Measurements from ENCODE around the gene OR2AK2.

Gene OR2AK2

DNA sequence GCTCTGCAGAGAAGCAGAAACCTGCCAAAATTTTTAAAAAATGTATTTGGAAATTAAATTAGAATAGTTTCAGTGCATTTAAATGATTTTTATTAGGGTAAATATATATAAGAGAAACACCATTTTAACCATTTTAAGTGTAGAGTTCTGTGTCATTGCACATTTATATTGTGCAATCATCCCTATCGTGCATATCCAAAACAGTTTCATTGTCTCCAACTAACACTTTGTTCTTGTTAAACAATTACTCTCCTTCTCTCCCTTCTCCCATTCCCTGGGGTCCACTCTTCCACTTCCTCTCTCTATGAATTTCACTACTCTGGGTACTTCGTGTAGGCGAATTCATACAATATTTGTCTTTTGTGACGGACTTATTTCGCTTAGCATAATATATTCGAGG lies 22.4 kb upstream of the OR2AK2 start:
- H2BK120ac ChIP-seq (ENCODE audit: insufficient read depth, low read length, poor library complexity), result no peak overlapping the region
- H4K8ac ChIP-seq (ENCODE audit: low read depth, low read length), result no peak overlapping the region
- H3K4me1 ChIP-seq (ENCODE audit: control insufficient read depth in 1 of 2, insufficient read depth in 2 of 2, low read length in 2 of 2), result no peaks in the 10 kb centered on the region
- no peaks in the 10 kb centered on the region for H3K9me3 ChIP-seq (ENCODE audit: insufficient read depth, low read depth, low read length)
- no peak overlapping the region for H3K23ac ChIP-seq (ENCODE audit: low read length)
- no peak overlapping the region for H3K9ac ChIP-seq (ENCODE audit: low read length)
- H2BK12ac ChIP-seq (ENCODE audit: low read length), result no peak overlapping the region
- no CpG with 5 or more reads among the region's 6 CpGs for WGBS (ENCODE audit: extremely low coverage, insufficient coverage, insufficient read length)
- no peak overlapping the region for H3K27ac ChIP-seq (ENCODE audit: low read depth, low read length)
- H4K91ac ChIP-seq (ENCODE audit: low read depth, low read length), result no peak overlapping the region
- H3K27me3 ChIP-seq (ENCODE audit: insufficient read depth, low read length), result no peaks in the 10 kb centered on the region
- no peaks in the 10 kb centered on the region for H3K79me2 ChIP-seq (ENCODE audit: control insufficient read depth, insufficient read depth, low read length, poor library complexity)
- no peak overlapping the region for H3K4me3 ChIP-seq (ENCODE audit: low read depth, low read length)
- DNase-seq, result no peak
- no peak overlapping the region for H3K4ac ChIP-seq (ENCODE audit: low read depth, low read length)
- H2AFZ ChIP-seq (ENCODE audit: insufficient read depth, low read length, poor library complexity), result no peak overlapping the region
- H4K12ac ChIP-seq (ENCODE audit: low read depth, low read length), result no peak overlapping the region
- no peak overlapping the region for H3K14ac ChIP-seq (ENCODE audit: low read length)
- H2BK5ac ChIP-seq (ENCODE audit: low read depth, low read length, poor library complexity), result no peak overlapping the region
- H3K4me2 ChIP-seq (ENCODE audit: low read length), result no peak overlapping the region
- H3K18ac ChIP-seq (ENCODE audit: low read length), result no peak overlapping the region
- no peaks in the 10 kb centered on the region for H3K36me3 ChIP-seq (ENCODE audit: control insufficient read depth in 1 of 2, insufficient read depth in 2 of 2, low read length in 2 of 2)
- no peaks in the 10 kb centered on the region for H3K79me1 ChIP-seq (ENCODE audit: low read length)
- H2AK5ac ChIP-seq (ENCODE audit: low read length), result no peak overlapping the region

DNA sequence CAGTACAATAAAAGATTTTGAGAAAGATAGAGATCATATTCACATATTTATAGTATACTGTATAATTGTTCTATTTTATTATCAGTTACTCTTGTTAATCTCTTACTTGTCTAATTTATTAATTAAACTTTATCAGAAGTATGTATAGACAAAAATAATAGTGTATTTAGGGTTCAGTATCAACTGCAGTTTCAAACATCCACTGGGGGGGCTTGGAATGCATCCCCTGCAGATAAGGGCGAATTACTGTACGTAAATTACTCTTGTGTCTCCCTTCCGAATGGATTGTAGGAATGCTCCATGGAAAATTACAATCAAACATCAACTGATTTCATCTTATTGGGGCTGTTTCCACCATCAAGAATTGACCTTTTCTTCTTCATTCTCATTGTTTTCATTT lies 16.5 kb upstream of the OR2AK2 start, which contains the start of gene OR2L8:
OR2L8 (plus strand) TSS at position 301 of the 400 bp plus-strand sequence; CDS start at position 301, 0 bp downstream.
- H3K79me1 ChIP-seq (ENCODE audit: low read length), result no peaks in the 10 kb centered on the region
- H3K27me3 ChIP-seq (ENCODE audit: insufficient read depth, low read length), result no peaks in the 10 kb centered on the region
- no peak within 1 kb of the TSS for H3K27ac ChIP-seq (ENCODE audit: low read depth, low read length)
- no peaks in the 10 kb centered on the region for H3K36me3 ChIP-seq (ENCODE audit: control insufficient read depth in 1 of 2, insufficient read depth in 2 of 2, low read length in 2 of 2)
- H3K4me1 ChIP-seq (ENCODE audit: control insufficient read depth in 1 of 2, insufficient read depth in 2 of 2, low read length in 2 of 2), result no peaks in the 10 kb centered on the region
- no peak within 1 kb of the TSS for H2AFZ ChIP-seq (ENCODE audit: insufficient read depth, low read length, poor library complexity)
- H2AK5ac ChIP-seq (ENCODE audit: low read length), result no peak within 1 kb of the TSS
- H4K8ac ChIP-seq (ENCODE audit: low read depth, low read length), result no peak within 1 kb of the TSS
- no peak within 1 kb of the TSS for H2BK12ac ChIP-seq (ENCODE audit: low read length)
- H3K18ac ChIP-seq (ENCODE audit: low read length), result no peak within 1 kb of the TSS
- no peak within 1 kb of the TSS for H4K12ac ChIP-seq (ENCODE audit: low read depth, low read length)
- no peak within 1 kb of the TSS for H3K14ac ChIP-seq (ENCODE audit: low read length)
- H3K4me2 ChIP-seq (ENCODE audit: low read length), result no peak within 1 kb of the TSS
- H3K4me3 ChIP-seq (ENCODE audit: low read depth, low read length), result no peak within 1 kb of the TSS
- no peak within 1 kb of the TSS for H2BK5ac ChIP-seq (ENCODE audit: low read depth, low read length, poor library complexity)
- H2BK120ac ChIP-seq (ENCODE audit: insufficient read depth, low read length, poor library complexity), result no peak within 1 kb of the TSS
- H3K79me2 ChIP-seq (ENCODE audit: control insufficient read depth, insufficient read depth, low read length, poor library complexity), result no peaks in the 10 kb centered on the region
- no peak within 1 kb of the TSS for H3K9ac ChIP-seq (ENCODE audit: low read length)
- WGBS (ENCODE audit: extremely low coverage, insufficient coverage, insufficient read length), result no CpG with 5 or more reads among the region's 3 CpGs
- H3K23ac ChIP-seq (ENCODE audit: low read length), result no peak within 1 kb of the TSS
- no peak within 1 kb of the TSS for H4K91ac ChIP-seq (ENCODE audit: low read depth, low read length)
- peaks cover 8% of the 10 kb centered on the region for H3K9me3 ChIP-seq (ENCODE audit: insufficient read depth, low read depth, low read length)
- no peak for DNase-seq
- H3K4ac ChIP-seq (ENCODE audit: low read depth, low read length), result no peak within 1 kb of the TSS

DNA sequence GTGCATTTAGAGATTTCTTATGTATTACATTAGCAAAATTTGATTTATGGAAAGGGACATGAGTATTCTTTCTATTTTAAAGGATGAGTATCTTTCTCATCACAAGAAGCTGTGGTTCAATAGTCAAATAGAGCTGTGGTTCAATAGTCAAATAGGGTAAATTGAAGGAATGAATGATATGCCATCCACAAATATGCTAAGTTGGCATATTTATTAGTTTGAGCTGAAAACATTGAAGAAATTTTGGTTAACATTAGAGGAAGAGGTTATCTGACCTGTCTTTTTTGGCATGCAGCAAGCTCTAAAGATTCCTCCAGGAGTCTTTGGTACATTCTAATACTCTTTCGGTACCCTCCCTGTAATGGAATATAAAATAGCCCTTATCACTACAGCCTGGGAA lies 11.6 kb upstream of the OR2AK2 start:
- Histone ChIP-seq H3K9ac (ENCODE audit: low read length) (no peak overlapping the region), H3K27ac (ENCODE audit: low read depth, low read length) (no peak overlapping the region), H3K23ac (ENCODE audit: low read length) (no peak overlapping the region), H2AK5ac (ENCODE audit: low read length) (no peak overlapping the region), H4K12ac (ENCODE audit: low read depth, low read length) (no peak overlapping the region), H2BK12ac (ENCODE audit: low read length) (no peak overlapping the region), H3K18ac (ENCODE audit: low read length) (no peak overlapping the region), H3K36me3 (ENCODE audit: control insufficient read depth in 1 of 2, insufficient read depth in 2 of 2, low read length in 2 of 2) (no peaks in the 10 kb centered on the region), H3K79me2 (ENCODE audit: control insufficient read depth, insufficient read depth, low read length, poor library complexity) (no peaks in the 10 kb centered on the region), H3K14ac (ENCODE audit: low read length) (no peak overlapping the region), H3K4me1 (ENCODE audit: control insufficient read depth in 1 of 2, insufficient read depth in 2 of 2, low read length in 2 of 2) (no peaks in the 10 kb centered on the region), H3K4me3 (ENCODE audit: low read depth, low read length) (no peak overlapping the region), H3K9me3 (ENCODE audit: insufficient read depth, low read depth, low read length) (peaks cover 6% of the 10 kb centered on the region), H2BK5ac (ENCODE audit: low read depth, low read length, poor library complexity) (no peak overlapping the region), H4K8ac (ENCODE audit: low read depth, low read length) (no peak overlapping the region), H2AFZ (ENCODE audit: insufficient read depth, low read length, poor library complexity) (no peak overlapping the region), H3K27me3 (ENCODE audit: insufficient read depth, low read length) (no peaks in the 10 kb centered on the region), H3K4me2 (ENCODE audit: low read length) (no peak overlapping the region), H3K4ac (ENCODE audit: low read depth, low read length) (no peak overlapping the region), H2BK120ac (ENCODE audit: insufficient read depth, low read length, poor library complexity) (no peak overlapping the region), H4K91ac (ENCODE audit: low read depth, low read length) (no peak overlapping the region), H3K79me1 (ENCODE audit: low read length) (no peaks in the 10 kb centered on the region)
- WGBS (ENCODE audit: extremely low coverage, insufficient coverage, insufficient read length), result no CpG with 5 or more reads among the region's 1 CpG
- DNase-seq, result no peak

GRCh38 chr1:247961791-247962190 lies 3.2 kb upstream of the OR2AK2 start:
- no peak overlapping the region for H3K9ac ChIP-seq (ENCODE audit: low read length)
- no peak overlapping the region for H4K12ac ChIP-seq (ENCODE audit: low read depth, low read length)
- H4K91ac ChIP-seq (ENCODE audit: low read depth, low read length), result no peak overlapping the region
- H2BK12ac ChIP-seq (ENCODE audit: low read length), result no peak overlapping the region
- H3K18ac ChIP-seq (ENCODE audit: low read length), result no peak overlapping the region
- no peak for DNase-seq
- H3K79me2 ChIP-seq (ENCODE audit: control insufficient read depth, insufficient read depth, low read length, poor library complexity), result no peaks in the 10 kb centered on the region
- no peak overlapping the region for H2AK5ac ChIP-seq (ENCODE audit: low read length)
- H4K8ac ChIP-seq (ENCODE audit: low read depth, low read length), result no peak overlapping the region
- H3K27me3 ChIP-seq (ENCODE audit: insufficient read depth, low read length), result no peaks in the 10 kb centered on the region
- no peak overlapping the region for H2AFZ ChIP-seq (ENCODE audit: insufficient read depth, low read length, poor library complexity)
- peaks cover 7% of the 10 kb centered on the region for H3K9me3 ChIP-seq (ENCODE audit: insufficient read depth, low read depth, low read length)
- no peak overlapping the region for H2BK120ac ChIP-seq (ENCODE audit: insufficient read depth, low read length, poor library complexity)
- H3K23ac ChIP-seq (ENCODE audit: low read length), result no peak overlapping the region
- H3K79me1 ChIP-seq (ENCODE audit: low read length), result no peaks in the 10 kb centered on the region
- no peak overlapping the region for H3K14ac ChIP-seq (ENCODE audit: low read length)
- no peaks in the 10 kb centered on the region for H3K4me1 ChIP-seq (ENCODE audit: control insufficient read depth in 1 of 2, insufficient read depth in 2 of 2, low read length in 2 of 2)
- no peak overlapping the region for H2BK5ac ChIP-seq (ENCODE audit: low read depth, low read length, poor library complexity)
- H3K4me3 ChIP-seq (ENCODE audit: low read depth, low read length), result no peak overlapping the region
- no peak overlapping the region for H3K4me2 ChIP-seq (ENCODE audit: low read length)
- no peaks in the 10 kb centered on the region for H3K36me3 ChIP-seq (ENCODE audit: control insufficient read depth in 1 of 2, insufficient read depth in 2 of 2, low read length in 2 of 2)
- WGBS (ENCODE audit: extremely low coverage, insufficient coverage, insufficient read length), result no CpG with 5 or more reads among the region's 3 CpGs
- no peak overlapping the region for H3K27ac ChIP-seq (ENCODE audit: low read depth, low read length)
- H3K4ac ChIP-seq (ENCODE audit: low read depth, low read length), result no peak overlapping the region
